NCI-H2227 (cell line): ENCODE results near the gene FUZ.
"Not testable (repeated sequence)": the region's sequence is repeated elsewhere in the genome, so short reads cannot be mapped to it uniquely, and the experiment has no call there.

Experiments
- DNase-seq: peaks from one replicate; lab custom pipeline; 2025; ENCODE audit not compliant: unreplicated experiment; lab: John Stamatoyannopoulos, UW

FUZ gene

GRCh38 chr19:49833599-49833998 is 20.5 kb upstream of the FUZ start:
- DNase-seq, result no peak

GRCh38 chr19:49832556-49832955 is 19.5 kb upstream of the FUZ start:
- DNase-seq, result no peak

- no peak for DNase-seq
Measured at GRCh38 chr19:49831592-49831991, 18.5 kb upstream of the FUZ start.

DNA sequence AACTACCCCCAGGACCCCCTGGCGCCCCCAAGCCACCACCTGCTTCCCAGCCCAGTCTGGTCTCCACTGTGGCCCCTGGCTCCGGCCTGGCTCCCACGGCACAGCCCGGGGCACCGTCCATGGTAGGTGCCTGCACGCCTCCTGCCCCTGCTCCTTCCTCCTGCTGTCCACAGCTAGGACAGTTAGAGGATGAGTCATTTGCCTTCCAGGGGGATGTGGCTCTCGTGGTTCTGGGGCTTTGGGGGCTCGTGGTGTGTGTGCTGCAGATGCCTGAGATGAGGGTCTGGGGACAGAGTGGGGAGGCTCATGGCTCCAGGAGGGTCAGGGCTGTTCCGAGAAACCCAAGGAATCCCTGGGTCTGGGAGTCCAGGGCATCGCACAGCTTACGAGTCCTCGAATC is 17.7 kb upstream of the FUZ start:
- no peak for DNase-seq

DNA sequence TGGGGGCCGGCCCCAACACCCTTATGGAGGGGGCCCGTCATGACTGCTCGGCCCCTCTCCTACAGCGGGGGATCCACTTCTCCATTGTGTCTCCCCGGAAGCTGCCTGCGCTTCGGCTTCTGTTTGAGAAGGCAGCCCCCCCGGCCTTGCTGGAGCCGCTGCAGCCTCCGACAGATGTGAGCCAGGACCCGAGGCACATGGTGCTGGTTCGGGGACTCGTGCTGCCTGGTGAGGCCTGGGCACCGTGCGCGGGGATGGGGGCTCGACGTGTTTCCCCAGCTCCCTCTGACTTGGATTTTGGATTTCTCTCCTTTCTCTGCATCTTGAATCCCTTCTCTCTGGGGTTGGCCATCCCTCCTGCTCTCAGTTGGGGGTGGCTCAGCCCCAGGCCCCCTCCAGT is 16.6 kb upstream of the FUZ start:
- no peak for DNase-seq

DNA sequence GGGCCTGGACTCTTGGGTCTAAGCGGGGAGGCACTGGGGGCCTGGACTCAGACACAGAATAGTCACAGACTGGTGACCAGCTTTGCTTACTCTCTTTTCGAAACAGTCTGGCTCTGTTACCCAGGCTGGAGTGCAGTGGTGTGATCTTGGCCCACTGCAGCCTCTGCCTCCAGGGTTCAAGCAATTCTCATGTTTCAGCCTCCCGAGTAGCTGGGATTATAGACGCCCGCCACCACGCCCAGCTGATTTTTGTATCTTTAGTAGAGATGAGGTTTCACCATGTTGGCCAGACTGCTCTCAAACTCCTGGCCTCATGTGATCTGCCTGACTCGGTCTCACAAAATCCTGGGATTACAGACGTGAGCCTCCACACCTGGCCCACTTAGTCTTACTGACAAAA is 16.1 kb upstream of the FUZ start:
- no peak for DNase-seq

- no peak for DNase-seq
Measured at GRCh38 chr19:49827034-49827433, 13.9 kb upstream of the FUZ start.

DNA sequence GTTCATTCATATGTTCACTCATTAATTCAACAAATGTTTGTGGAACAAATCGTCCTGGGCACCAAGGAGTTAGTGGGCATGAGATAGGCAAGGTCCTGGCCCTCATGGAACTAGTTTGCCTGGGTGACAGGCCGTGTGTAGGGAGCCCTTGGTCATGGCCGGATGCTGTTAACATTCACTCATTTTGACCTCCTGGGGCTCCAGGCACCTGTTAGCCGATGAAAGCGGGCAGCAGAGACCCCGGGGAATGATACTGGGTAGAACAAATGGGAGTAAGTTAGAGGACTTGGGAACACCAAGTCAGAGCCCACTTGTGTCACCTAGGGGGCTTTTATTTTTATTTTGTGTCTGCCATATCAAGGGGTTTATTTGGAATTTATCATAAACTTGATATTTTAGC is 11.6 kb upstream of the FUZ start:
- DNase-seq, result no peak

GRCh38 chr19:49823472-49823871 is 10.4 kb upstream of the FUZ start:
- DNase-seq, result no peak

- no peak for DNase-seq
Measured at GRCh38 chr19:49820125-49820524, 7.0 kb upstream of the FUZ start.

- not testable (repeated sequence) for DNase-seq
Measured at GRCh38 chr19:49819452-49820115, 6.5 kb upstream of the FUZ start.

- no peak for DNase-seq
Measured at GRCh38 chr19:49818649-49819370, 5.7 kb upstream of the FUZ start.

DNA sequence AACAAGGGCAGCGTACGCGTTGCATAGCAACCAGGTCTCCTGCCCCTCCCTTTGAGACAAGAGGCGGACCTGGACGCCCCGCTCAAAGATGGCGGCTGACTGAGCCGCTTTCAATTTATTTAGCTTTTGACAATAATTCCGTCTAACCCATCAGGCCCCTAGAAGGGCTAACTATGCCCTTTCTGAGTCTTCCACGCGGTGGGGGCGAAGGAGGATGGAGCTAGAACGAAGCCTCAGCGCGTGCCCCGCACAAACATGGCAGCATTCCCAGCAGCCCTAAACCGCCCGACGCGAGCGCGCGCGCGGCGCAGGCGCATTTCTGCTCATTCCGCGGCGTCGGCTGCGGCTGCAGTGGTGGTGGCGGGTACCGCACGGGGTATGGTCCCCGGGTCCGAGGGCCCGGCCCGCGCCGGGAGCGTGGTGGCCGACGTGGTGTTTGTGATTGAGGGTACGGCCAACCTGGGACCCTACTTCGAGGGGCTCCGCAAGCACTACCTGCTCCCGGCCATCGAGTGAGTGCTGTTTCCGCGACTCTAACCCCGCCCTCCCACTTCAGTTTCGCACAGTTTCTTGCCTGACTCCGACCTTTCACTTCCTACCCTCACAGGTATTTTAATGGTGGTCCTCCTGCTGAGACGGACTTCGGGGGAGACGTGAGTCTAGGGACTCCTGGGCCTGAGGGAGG is 5.0 kb upstream of the FUZ start, which contains the start of gene MED25:
Gene MED25, plus strand, starts transcription at position 326 of the 685 bp plus-strand sequence. Its CDS starts 53 bp downstream, at position 379.
- peak; percentile 88 for DNase-seq

DNA sequence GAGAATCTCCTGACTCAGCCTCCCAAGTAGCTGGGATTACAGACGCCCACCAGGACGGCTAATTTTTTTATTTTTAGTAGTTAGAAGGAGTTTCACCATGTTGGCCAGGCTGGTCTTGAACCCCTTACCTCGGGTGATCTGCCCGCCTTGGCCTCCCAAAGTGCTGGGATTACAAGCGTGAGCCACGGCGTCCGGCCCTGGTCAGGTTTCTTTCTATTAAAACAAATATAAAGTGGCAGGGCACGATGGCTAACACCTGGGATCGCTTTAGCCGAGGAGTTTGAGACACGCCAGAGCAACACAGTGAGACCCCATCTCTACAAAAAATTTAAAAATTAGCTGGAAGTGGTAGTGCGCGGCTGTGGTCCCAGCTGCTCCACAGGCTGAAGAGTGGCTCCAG is 3.5 kb upstream of the FUZ start:
- peak; percentile 16 for DNase-seq

GRCh38 chr19:49814010-49814409 is 918 bp upstream of the FUZ start:
- DNase-seq, result no peak

DNA sequence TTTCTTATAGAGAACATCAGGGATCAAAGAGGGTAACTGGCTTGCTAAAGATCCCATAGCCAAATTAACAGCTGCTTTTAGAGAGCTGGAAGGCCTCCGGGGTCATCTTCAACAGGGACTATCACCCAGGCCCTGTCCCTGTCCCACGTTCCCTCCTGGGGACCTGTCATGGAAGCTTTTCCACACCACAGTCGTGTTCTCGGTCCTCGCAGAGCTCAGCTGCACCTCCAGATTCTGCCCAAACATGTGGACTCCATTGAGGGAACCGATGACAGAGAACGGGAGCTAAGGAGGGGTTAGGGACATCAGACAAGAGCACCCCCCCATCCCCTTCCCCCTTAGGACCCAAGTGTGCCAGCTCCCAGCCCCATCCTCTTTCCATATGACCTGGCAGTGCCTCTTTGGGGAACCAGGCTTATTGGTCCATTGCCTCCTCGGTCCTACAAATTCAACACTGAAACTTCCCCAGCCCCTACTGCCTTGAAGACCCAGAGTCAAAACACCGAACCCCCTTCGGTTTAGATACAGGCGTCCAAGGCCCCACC is 568 bp downstream of the FUZ start:
- no peak for DNase-seq

DNA sequence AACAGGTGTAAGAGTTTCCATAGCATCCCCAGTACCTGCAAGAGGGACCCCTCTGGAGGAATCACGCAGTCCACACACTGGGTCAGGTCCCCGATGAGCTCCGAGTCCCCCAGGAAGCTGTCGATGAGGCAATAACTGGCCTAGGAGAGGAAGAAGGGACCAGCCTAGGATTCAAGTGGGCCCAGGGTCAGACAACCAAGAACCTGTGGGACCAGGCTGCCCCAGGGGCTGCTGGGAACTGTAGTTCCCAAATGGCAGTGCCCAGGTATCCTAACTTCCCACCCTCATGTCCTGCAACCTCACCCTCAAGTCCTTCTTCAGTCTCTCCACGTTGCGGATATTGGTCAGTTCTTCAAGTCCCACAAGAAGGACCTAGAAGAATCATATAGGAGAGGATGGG is 1.8 kb downstream of the FUZ start:
- no peak for DNase-seq

- DNase-seq, result no peak
Measured at GRCh38 chr19:49809941-49810389, 3.1 kb downstream of the FUZ start.

DNA sequence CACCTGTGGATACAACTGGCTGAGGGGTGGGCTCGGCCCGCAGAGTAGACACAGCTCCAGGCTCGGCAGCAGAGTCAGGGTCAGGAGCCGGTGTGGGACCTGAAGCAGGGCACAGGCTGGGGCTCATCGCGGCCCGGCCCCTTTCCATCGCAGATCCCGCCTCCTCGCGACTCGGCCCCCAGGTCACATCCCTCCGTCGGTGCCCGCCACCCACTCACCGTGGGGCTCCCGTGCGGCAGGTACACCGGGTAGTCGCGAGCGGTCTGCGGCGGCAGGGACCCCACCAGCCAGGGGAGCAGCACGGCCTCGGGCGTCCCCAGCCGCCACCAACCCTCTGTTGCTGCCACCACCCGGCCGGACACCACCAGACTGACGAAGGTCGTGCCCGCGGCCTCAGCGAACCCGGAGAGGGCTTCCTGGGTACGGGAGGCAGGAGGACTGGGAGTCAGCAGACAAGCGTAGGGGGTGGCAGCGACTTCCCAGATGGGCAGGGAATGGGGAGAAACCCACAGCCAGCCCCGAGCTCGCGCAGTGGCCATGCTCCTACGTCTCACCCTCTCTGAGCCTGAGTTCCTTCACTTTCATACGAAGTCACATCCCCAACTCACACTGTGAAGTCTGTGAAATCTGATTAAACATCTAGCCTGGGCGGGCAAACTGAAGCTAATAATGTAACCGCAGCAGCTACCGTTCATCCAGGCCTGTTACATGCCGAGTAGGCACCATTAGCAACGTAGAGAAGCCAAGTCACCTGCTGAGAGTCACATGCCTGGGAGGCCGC is 3.7 kb downstream of the FUZ start:
- peak; percentile 16 for DNase-seq

GRCh38 chr19:49808711-49809159 is 4.4 kb downstream of the FUZ start:
- peak; percentile 11 for DNase-seq
